ENCODE results near the gene ABHD17B.

GRCh38 chr9:71929791-71930440 lies 18.9 kb upstream of the ABHD17B start:
- TF ChIP-seq EZH2phosphoT487 (IDR thresholded peaks at IDR 0.05; ENCODE audit: borderline replicate concordance, low read depth, low read length) (no peak), CTCF (conservative IDR thresholded peaks at IDR 0.05; ENCODE audit: low read length) (no peak)

Data from OCI-LY7 (cell line).